HCT116 (cell line): ENCODE data around the gene C9orf152.

Experiments used
- POLR2A ChIP-seq: IDR thresholded peaks from 2 replicates; pipeline ENCODE4 v1.7.0; 2011; ENCODE audit warnings: borderline replicate concordance; ENCODE audit not compliant: insufficient read depth, insufficient read length; ENCODE audit errors: extremely low read depth
- POLR2AphosphoS5 ChIP-seq: IDR thresholded peaks from 2 replicates; pipeline ENCODE4 v1.6.1; 2011; ENCODE audit warnings: mild to moderate bottlenecking, low read depth, low read length, moderate library complexity
- SP1 ChIP-seq: IDR thresholded peaks from 2 replicates; pipeline ENCODE4 v1.6.1; 2012; ENCODE audit warnings: low read depth
- ZBTB33 ChIP-seq: IDR thresholded peaks from 2 replicates; pipeline ENCODE4 v1.6.1; 2011; ENCODE audit warnings: mild to moderate bottlenecking, low read length, moderate library complexity; ENCODE audit not compliant: insufficient replicate concordance; ENCODE audit errors: extremely low read depth
- TF ChIP-seq, protein P1 (sequence below), 3 experiments: fragments of 200-600 bp in 1 of 3; sonication (generic) in 1 of 3; IDR thresholded peaks in 2 of 3; conservative IDR thresholded peaks in 1 of 3; 2 replicates each; pipeline ENCODE4 v1.5.1; 2012 to 2017; ENCODE audit warnings: low read depth in 2 of 3, low read length in 2 of 3, antibody characterized with exemption in 1 of 3, borderline replicate concordance in 1 of 3, control low read depth in 1 of 3, mild to moderate bottlenecking in 1 of 3, mixed read lengths in 1 of 3, mixed run types in 1 of 3, moderate library complexity in 1 of 3; ENCODE audit not compliant: insufficient read depth in 1 of 3

- TF ChIP-seq, protein P1, sequence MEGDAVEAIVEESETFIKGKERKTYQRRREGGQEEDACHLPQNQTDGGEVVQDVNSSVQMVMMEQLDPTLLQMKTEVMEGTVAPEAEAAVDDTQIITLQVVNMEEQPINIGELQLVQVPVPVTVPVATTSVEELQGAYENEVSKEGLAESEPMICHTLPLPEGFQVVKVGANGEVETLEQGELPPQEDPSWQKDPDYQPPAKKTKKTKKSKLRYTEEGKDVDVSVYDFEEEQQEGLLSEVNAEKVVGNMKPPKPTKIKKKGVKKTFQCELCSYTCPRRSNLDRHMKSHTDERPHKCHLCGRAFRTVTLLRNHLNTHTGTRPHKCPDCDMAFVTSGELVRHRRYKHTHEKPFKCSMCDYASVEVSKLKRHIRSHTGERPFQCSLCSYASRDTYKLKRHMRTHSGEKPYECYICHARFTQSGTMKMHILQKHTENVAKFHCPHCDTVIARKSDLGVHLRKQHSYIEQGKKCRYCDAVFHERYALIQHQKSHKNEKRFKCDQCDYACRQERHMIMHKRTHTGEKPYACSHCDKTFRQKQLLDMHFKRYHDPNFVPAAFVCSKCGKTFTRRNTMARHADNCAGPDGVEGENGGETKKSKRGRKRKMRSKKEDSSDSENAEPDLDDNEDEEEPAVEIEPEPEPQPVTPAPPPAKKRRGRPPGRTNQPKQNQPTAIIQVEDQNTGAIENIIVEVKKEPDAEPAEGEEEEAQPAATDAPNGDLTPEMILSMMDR (IDR thresholded peaks at IDR 0.05 in 2 of 3, conservative IDR thresholded peaks at IDR 0.05 in 1 of 3; ENCODE audit: borderline replicate concordance in 1 of 3, insufficient read depth in 1 of 3, low read depth in 2 of 3, low read length in 2 of 3) = no peak
- TF ChIP-seq SP1 (no peak), POLR2A (no peak), POLR2AphosphoS5 (no peak), ZBTB33 (no peak)
Measured at GRCh38 chr9:110179734-110180133, 28.2 kb downstream of the C9orf152 start.
